CD4-positive, alpha-beta T cell treated with Interleukin-2 at 100 ng/mL for 4 hours (primary cell): ENCODE measurements around the gene ZNF723.
"Not testable (repeated sequence)": the region's sequence is repeated elsewhere in the genome, so short reads cannot be mapped to it uniquely, and the experiment has no call there.

ENCODE experiments used
- DNase-seq: peaks from one replicate; pipeline ENCODE4 v3.0.0-alpha.2; 2020; ENCODE audit warnings: low spot score

The ZNF723 gene

GRCh38 chr19:22832031-22832762 is at the start of gene ZNF723:
ZNF723 (plus strand) TSS chr19:22832291; CDS start chr19:22832380, 89 bp downstream.
- DNase-seq: no peak

GRCh38 chr19:22783651-22784410 is 48.3 kb upstream of the ZNF723 start, which contains the start of gene ZNF99:
ZNF99 (minus strand) TSS chr19:22784151; CDS start chr19:22784016, 135 bp downstream.
- no peak for DNase-seq

GRCh38 chr19:22792863-22793262 is 39.2 kb upstream of the ZNF723 start:
- DNase-seq: not testable (repeated sequence)

- no peak for DNase-seq
Observed at GRCh38 chr19:22797040-22797439, 35.1 kb upstream of the ZNF723 start.

GRCh38 chr19:22806418-22806817 is 25.7 kb upstream of the ZNF723 start:
- DNase-seq: no peak

GRCh38 chr19:22807061-22807835 is 24.8 kb upstream of the ZNF723 start:
- no peak for DNase-seq

- no peak for DNase-seq
Observed at GRCh38 chr19:22814124-22814523, 18.0 kb upstream of the ZNF723 start.

- no peak for DNase-seq
Observed at GRCh38 chr19:22831211-22831610, 880 bp upstream of the ZNF723 start.

- DNase-seq: not testable (repeated sequence)
Observed at GRCh38 chr19:22857713-22858320, 25.7 kb downstream of the ZNF723 start.

GRCh38 chr19:22882797-22883196 is 50.7 kb downstream of the ZNF723 start:
- DNase-seq: peak; percentile 1

GRCh38 chr19:22893855-22894270 is 61.8 kb downstream of the ZNF723 start:
- no peak for DNase-seq

- no peak for DNase-seq
Observed at GRCh38 chr19:22901431-22902130, 69.5 kb downstream of the ZNF723 start.
